SK-N-SH (cell line): ENCODE data around the gene UNC5CL. TPM values are rescaled to one million over a fixed set of nuclear protein-coding genes. Genes with fewer than 3 reads are reported as not detected.

Source experiments
- CTCF ChIA-PET: fragments of 300-600, 350-600 bp; formaldehyde crosslinking; extraction: SDS; loops from one replicate; lab custom pipeline; 2021; lab: Yijun Ruan, JAX
- POLR2A ChIA-PET: fragments of 350-600 bp; sonication (Branson Sonifier 250); formaldehyde crosslinking; extraction: SDS; loops from one replicate; lab custom pipeline; 2020; ENCODE audit warnings: antibody characterized with exemption, inconsistent platforms; lab: Yijun Ruan, JAX
- DNase-seq: peaks from one replicate; pipeline ENCODE4 v3.0.0; 2012
- H2AFZ ChIP-seq: fragments of 200-600 bp; sonication (generic); 2 replicates; pipeline ENCODE4 v1.8.1; 2016; ENCODE audit warnings: antibody characterized with exemption, mild to moderate bottlenecking, low read depth
- H3F3A ChIP-seq: fragments of 200-600 bp; sonication (generic); replicated peaks from 2 replicates; pipeline ENCODE3; 2016; ENCODE audit warnings: antibody characterized with exemption, mild to moderate bottlenecking; ENCODE audit not compliant: insufficient read depth
- H3K27ac ChIP-seq, 2 experiments: fragments of 200-500 bp in 1 of 2; fragments of 200-600 bp in 1 of 2; sonication (Bioruptor generic) in 1 of 2; sonication (generic), shearing (Covaris generic) in 1 of 2; 2 replicates each; pipeline versions ENCODE4 v1.5.1 to v1.6.1; 2014 to 2016; ENCODE audit warnings: low read depth in 2 of 2, inconsistent platforms in 1 of 2, low read length in 1 of 2, mild to moderate bottlenecking in 1 of 2, mixed read lengths in 1 of 2
- H3K27me3 ChIP-seq: fragments of 200-600 bp; sonication (generic), shearing (Covaris generic); 2 replicates; pipeline ENCODE4 v1.6.1; 2016; ENCODE audit warnings: mixed run types; ENCODE audit not compliant: insufficient read depth
- H3K36me3 ChIP-seq, 2 experiments: fragments of 200-500 bp in 1 of 2; fragments of 200-600 bp in 1 of 2; sonication (Bioruptor generic) in 1 of 2; sonication (generic) in 1 of 2; replicated peaks in 1 of 2; 2 replicates each; pipeline versions ENCODE3 to v1.5.1; 2014 to 2016; ENCODE audit warnings: low read length in 1 of 2, mild to moderate bottlenecking in 1 of 2; ENCODE audit not compliant: insufficient read depth in 2 of 2, control insufficient read depth in 1 of 2
- H3K4me1 ChIP-seq, 2 experiments: fragments of 200-500 bp in 1 of 2; fragments of 200-600 bp in 1 of 2; sonication (Bioruptor generic) in 1 of 2; sonication (generic), shearing (Covaris generic) in 1 of 2; 2 replicates each; pipeline versions ENCODE4 v1.5.1 to v1.6.1; 2014 to 2016; ENCODE audit warnings: low read depth in 1 of 2, low read length in 1 of 2, mixed run types in 1 of 2; ENCODE audit not compliant: insufficient read depth in 2 of 2, control insufficient read depth in 1 of 2
- H3K4me2 ChIP-seq: fragments of 200-600 bp; sonication (generic), shearing (Covaris generic); 2 replicates; pipeline ENCODE4 v1.6.1; 2017; ENCODE audit warnings: mixed run types
- H3K4me3 ChIP-seq, 2 experiments: fragments of 200-500 bp in 1 of 2; fragments of 200-600 bp in 1 of 2; sonication (Bioruptor generic) in 1 of 2; sonication (generic), shearing (Covaris generic) in 1 of 2; 2 replicates each; pipeline versions ENCODE4 v1.5.1 to v1.8.1; 2014 to 2016; ENCODE audit warnings: low read depth in 2 of 2, inconsistent platforms in 1 of 2, low read length in 1 of 2, mild to moderate bottlenecking in 1 of 2, mixed read lengths in 1 of 2, moderate library complexity in 1 of 2
- H3K79me2 ChIP-seq: fragments of 200-600 bp; sonication (generic); 2 replicates; pipeline ENCODE4 v1.8.1; 2017; ENCODE audit warnings: mild to moderate bottlenecking; ENCODE audit not compliant: insufficient read depth
- H3K9ac ChIP-seq: fragments of 200-600 bp; sonication (generic); 2 replicates; pipeline ENCODE4 v1.6.1; 2017; ENCODE audit warnings: mixed run types
- H3K9me2 ChIP-seq: fragments of 200-600 bp; sonication (generic); 2 replicates; pipeline ENCODE4 v1.6.1; 2017; ENCODE audit warnings: mixed run types
- H3K9me3 ChIP-seq: fragments of 200-600 bp; sonication (generic); 2 replicates; pipeline ENCODE4 v1.6.1; 2017; ENCODE audit warnings: mixed run types, mild to moderate bottlenecking, moderate library complexity
- H4K20me1 ChIP-seq: fragments of 200-600 bp; sonication (generic); 2 replicates; pipeline ENCODE4 v1.6.1; 2017; ENCODE audit warnings: mild to moderate bottlenecking, mixed run types; ENCODE audit not compliant: insufficient read depth
- CTCF ChIP-seq: fragments of 200-600 bp; sonication (generic); IDR thresholded peaks from 2 replicates; pipeline ENCODE4 v1.6.1; 2017; ENCODE audit warnings: antibody characterized with exemption, mild to moderate bottlenecking, moderate library complexity
- ELF1 ChIP-seq: IDR thresholded peaks from 2 replicates; pipeline ENCODE4 v1.4.0; 2012
- FOXM1 ChIP-seq: IDR thresholded peaks from 2 replicates; pipeline ENCODE4 v1.4.0; 2012; ENCODE audit warnings: low read depth, mild to moderate bottlenecking
- GABPA ChIP-seq: IDR thresholded peaks from 2 replicates; pipeline ENCODE4 v1.4.0; 2012; ENCODE audit warnings: low read depth, mild to moderate bottlenecking
- GATA2 ChIP-seq: sonication (generic); formaldehyde crosslinking; IDR thresholded peaks from 2 replicates; pipeline ENCODE4 v1.5.0; 2020; ENCODE audit warnings: mild to moderate bottlenecking, missing genetic modification reagents
- JUND ChIP-seq: IDR thresholded peaks from 2 replicates; pipeline ENCODE4 v1.4.0; 2012
- MXI1 ChIP-seq: IDR thresholded peaks from 2 replicates; pipeline ENCODE4 v1.6.1; 2012; ENCODE audit warnings: mild to moderate bottlenecking, low read depth, low read length, improper control_type of control experiment
- PBX3 ChIP-seq: IDR thresholded peaks from 2 replicates; pipeline ENCODE4; 2012
- REST ChIP-seq: IDR thresholded peaks from 2 replicates; pipeline ENCODE4 v1.6.1; 2012; ENCODE audit warnings: mild to moderate bottlenecking, low read depth, low read length, moderate library complexity
- RXRA ChIP-seq: IDR thresholded peaks from 2 replicates; pipeline ENCODE4 v1.4.0; 2012; ENCODE audit warnings: low read depth, mild to moderate bottlenecking, borderline replicate concordance
- SIN3A ChIP-seq: IDR thresholded peaks from 2 replicates; pipeline ENCODE4 v1.6.1; 2012; ENCODE audit warnings: low read depth, mild to moderate bottlenecking, low read length, moderate library complexity, borderline replicate concordance
- TCF12 ChIP-seq: IDR thresholded peaks from 2 replicates; pipeline ENCODE4 v1.4.0; 2012
- USF1 ChIP-seq: IDR thresholded peaks from 2 replicates; pipeline ENCODE4 v1.4.0; 2012; ENCODE audit warnings: low read depth, borderline replicate concordance
- WGBS: methylation state at CpG from one replicate; pipeline ENCODE4 v1.1.6; 2017; ENCODE audit warnings: low lambda C conversion rate; 5-methylcytosine and 5-hydroxymethylcytosine counted together
- polyA plus RNA-seq, 3 experiments: library from polyadenylated mRNA; depleted of rRNA; stranded (reverse); fragments of >200 nt; gene quantifications; 2 replicates each; pipeline ENCODE4 v1.2.3, GENCODE V29; 2012

The UNC5CL gene
- polyA plus RNA-seq, 1 of the 3 experiments (the other 2 are of a cell fraction): 0.10 TPM

- Histone ChIP-seq H3K9me3 (no peaks in the 10 kb centered on the region), H4K20me1 (no peaks in the 10 kb centered on the region), H3K4me1 (no peaks in the 10 kb centered on the region; a peak in 1 of 4 replicates), H3K27me3 (no peaks in the 10 kb centered on the region), H3K9ac (no peak overlapping the region), H3K27ac (no peak overlapping the region), H3K79me2 (no peaks in the 10 kb centered on the region), H3K36me3 (no peaks in the 10 kb centered on the region), H3K4me2 (no peak overlapping the region), H3K9me2 (no peaks in the 10 kb centered on the region), H3K4me3 (no peak overlapping the region), H2AFZ (no peak overlapping the region), H3F3A (no peaks in the 10 kb centered on the region)
- CTCF ChIA-PET: interaction anchor here (1.4 to 4.2 kb wide), 3 partner anchors 12 to 1060 kb away, joined by 3 to 30 read pairs (median 7); no protein-coding TSS in a partner anchor
- no peak for DNase-seq
- WGBS: 88% methylated on average over 1 of the region's 1 CpG
- TF ChIP-seq GATA2 (CRISPR knock-in tag): no peak
- no peak for TF ChIP-seq TCF12
- TF ChIP-seq FOXM1: no peak
- TF ChIP-seq GABPA: no peak
- TF ChIP-seq USF1: no peak
- no peak for TF ChIP-seq CTCF
- no peak for TF ChIP-seq SIN3A
- TF ChIP-seq RXRA: no peak
- no peak for TF ChIP-seq ELF1
- TF ChIP-seq REST: no peak
- no peak for TF ChIP-seq JUND
- TF ChIP-seq MXI1: no peak
- no peak for TF ChIP-seq PBX3
- POLR2A ChIA-PET: no interaction called here
These were observed 2.0 kb upstream of the UNC5CL start for GRCh38 chr6:41040940-41041536.
